Stimulated activated CD8-positive, alpha-beta memory T cell treated with anti-CD3 and anti-CD28 coated beads, Interleukin-15, amount 100 ng/mL, for 4 hours (primary cell): Measurements from ENCODE around the gene TM4SF5.

Source experiments
- DNase-seq, 2 donors: peaks; one replicate each; pipeline ENCODE4 v3.0.0-alpha.2; 2020; ENCODE audit warnings: low read depth in 2 of 2

Gene TM4SF5, protein sequence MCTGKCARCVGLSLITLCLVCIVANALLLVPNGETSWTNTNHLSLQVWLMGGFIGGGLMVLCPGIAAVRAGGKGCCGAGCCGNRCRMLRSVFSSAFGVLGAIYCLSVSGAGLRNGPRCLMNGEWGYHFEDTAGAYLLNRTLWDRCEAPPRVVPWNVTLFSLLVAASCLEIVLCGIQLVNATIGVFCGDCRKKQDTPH

DNA sequence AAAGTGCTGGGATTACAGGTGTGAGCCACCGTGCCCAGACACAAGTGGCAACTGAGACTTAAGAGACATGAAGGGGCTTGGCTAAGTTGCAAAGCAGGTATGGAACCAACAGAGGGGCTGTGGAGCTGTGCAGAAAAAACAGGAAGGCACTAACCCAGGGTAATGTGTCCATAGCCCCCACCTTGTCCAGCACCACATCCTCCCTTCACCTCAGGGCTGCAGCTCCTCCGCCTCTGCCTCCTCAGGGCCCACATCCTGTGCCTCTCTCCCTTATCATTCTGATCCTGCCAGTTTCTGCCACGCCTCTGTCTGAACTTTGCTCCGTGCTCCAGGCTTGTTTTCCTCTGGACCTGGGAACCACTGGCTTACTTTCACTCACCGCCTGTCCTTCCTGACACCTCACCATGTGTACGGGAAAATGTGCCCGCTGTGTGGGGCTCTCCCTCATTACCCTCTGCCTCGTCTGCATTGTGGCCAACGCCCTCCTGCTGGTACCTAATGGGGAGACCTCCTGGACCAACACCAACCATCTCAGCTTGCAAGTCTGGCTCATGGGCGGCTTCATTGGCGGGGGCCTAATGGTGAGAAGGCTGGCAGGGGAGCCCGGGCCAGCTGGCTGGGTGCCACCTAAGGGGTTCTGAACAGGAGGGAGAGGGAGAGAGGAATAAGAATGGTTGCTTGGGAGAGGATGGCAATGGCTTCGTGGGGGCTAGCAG, at the start of gene TM4SF5:
TSS of gene TM4SF5 (plus strand) at position 368 of the 716 bp plus-strand sequence. CDS start at position 405, 37 bp downstream.
- no peak for DNase-seq

DNA sequence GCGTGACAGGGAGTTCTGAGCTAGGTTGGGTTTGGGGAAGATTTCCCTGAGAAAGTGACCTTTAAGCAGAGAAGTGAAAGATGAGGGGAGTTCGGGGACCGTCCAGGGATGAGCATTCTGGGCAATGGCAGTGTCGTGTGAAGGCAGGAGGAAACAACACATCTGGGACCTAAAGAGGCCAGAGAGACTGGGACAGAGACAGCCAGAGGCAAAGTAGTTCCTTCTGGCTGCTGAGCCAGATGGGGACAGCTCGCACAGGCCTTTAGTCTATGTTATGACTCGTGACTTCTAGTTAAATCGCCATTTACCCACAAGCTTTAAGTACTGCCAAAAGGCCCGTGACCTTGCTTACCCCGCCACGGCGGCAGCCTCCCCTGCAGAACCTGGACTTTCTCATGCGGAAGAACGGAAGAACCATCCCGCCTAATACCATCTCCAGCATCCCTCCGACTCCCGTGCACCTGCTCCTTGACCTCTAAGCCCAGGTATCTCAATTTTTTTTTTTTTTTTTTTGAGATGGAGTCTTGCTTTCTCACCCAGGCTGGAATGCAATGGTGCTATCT, 48.9 kb upstream of the TM4SF5 start:
- no peak for DNase-seq

DNA sequence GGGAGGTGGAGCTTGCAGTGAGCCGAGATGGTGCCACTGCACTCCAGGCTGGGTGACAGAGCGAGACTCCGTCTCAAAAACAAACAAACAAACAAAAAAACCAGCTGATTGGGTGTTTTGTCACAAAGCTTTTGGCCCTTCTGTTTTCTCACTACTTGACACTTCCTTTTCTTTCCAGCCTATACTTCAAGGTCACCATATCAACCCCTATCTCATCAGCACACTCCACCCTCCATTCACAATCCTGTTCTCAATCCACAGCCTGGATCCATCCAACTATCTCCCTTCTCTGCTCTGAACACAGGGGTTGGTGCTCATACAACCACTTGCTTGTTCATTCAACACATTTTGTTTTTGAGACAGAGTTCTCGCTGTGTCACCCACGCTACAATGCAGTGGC, 47.0 kb upstream of the TM4SF5 start:
- DNase-seq: no peak

DNA sequence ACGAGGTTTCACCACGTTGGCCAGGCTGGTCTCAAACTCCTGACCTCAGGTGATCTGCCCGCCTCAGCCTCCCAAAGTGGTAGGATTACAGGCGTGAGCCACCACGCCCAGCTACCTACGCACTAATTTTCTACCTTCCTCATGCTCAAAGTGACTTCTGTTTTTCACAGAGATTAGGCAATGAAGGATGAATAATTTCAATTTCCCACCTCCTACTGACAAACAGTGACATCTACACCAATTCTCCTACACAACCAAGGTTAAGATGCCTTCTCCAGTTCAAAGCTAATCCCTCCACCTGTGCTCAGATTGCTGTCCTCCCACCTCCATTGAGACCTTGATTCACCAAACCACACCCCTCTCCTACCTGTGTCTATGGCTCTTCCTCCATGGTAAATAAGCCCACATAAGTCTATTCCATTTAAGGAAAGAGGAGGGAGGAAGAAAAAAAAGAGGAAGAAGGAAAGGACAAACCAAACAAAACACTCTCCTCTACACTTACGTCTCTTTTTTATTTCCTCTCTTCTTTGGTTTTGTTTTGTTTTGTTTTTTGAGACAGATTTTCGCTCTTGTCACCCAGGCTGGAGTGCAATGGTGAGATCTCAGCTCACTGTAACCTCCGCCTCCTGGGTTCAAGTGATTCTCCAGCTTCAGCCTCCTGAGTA, 45.9 kb upstream of the TM4SF5 start:
- no peak for DNase-seq

DNA sequence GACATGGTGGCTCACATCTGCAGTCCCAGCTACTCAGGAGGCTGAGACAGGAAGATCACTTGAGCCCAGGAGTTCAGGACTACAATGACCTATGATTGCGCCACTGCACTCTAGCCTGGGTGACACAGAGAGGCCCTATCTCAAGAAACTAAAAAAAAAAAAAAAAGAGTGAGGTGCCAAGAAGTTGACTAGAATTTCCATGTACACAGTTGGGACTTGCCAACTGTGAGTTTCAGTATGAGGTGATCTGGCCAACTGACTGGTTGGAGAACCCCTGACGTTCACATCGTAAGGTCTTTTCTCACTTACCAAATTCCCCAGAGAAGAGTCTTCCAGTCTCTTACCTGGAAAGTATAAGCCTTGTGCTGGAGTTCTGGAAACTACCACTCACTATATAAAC, 43.6 kb upstream of the TM4SF5 start:
- no peak for DNase-seq

DNA sequence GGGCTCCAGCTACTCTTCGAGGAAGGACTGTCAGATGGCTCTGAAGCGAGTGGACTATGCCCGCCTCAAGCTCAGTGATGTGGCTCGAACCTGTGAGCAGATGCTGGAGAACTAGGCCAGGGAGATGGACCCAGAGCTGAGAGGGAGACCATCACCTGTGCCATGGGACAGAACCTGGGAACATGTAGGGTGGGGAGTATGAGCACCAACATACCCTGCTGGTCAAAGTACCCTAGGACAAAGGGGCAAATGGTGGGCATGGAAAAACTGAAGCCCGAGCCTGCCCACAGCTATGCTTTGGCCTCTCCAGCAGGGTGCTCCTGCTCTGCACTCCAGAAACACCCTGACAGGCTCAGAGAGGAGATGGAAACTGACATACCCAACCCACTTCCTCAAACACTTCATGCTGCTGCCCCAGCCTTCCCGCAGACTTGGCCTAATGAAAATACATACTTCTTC, 38.6 kb upstream of the TM4SF5 start:
- no peak for DNase-seq

DNA sequence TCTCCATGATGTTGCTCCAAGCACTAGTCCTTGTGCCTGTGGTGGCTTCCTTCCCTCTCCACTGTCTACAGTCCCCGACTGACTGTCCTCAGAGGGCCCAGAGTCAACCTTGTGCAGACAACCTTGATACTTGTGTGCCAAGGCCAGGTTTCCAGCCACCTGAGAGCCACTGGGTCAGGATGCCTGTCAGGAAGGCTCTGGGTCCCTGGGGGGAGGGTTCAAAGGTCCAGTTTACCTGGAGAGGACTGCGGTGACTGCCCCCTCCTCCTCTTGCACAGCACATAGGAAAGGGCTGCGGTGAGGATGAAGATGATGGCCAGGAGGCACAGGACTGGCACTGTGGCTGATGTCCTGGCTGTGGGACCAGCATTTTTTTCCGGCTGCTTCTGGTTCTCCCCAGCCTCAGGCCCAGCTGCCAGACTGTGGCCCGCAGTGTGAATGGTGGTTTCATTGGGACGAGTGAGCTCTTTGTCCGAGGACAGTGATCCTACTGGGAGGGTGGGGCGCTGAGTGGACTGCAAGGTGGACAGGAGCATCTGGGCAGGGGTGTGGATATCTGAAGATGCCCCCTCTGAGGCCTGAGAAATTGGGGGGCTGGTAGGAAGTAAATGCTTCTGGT, 36.7 kb upstream of the TM4SF5 start:
- DNase-seq: no peak

DNA sequence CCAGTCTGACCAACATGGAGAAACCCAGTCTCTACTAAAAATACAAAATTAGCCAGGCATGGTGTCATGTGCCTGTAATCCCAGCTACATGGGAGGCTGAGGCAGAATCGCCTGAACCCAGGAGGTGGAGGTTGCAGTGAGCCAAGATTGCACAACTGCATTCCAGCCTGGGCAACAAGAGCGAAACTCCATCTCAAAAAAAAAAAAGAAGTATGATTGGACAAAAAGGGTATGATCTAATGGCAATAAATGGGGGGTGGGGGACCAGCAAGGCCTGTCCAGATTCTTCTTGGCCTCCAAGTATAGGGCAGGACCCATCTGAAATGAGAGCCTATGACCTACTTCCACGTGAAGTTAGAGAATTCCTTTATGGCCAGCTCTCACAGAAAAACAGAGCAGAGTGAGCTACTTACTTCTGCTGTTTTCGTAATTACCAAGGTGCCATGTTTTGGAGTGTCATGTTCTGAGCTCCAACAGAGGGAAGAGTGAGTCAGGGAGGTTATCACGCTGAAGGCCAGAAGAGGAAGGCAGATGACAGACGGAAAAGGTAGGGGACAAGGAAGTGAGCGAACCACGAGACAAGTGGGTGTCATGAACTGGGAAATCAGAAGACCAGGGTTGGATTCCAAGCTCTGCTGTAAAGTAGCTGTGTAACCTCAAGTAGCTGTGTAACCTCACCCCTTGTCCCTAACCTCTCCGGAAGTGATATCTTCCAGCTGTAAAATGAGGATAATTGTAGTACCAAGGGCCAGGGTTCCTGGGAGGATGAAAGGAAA, 35.6 kb upstream of the TM4SF5 start:
- DNase-seq: no peak

DNA sequence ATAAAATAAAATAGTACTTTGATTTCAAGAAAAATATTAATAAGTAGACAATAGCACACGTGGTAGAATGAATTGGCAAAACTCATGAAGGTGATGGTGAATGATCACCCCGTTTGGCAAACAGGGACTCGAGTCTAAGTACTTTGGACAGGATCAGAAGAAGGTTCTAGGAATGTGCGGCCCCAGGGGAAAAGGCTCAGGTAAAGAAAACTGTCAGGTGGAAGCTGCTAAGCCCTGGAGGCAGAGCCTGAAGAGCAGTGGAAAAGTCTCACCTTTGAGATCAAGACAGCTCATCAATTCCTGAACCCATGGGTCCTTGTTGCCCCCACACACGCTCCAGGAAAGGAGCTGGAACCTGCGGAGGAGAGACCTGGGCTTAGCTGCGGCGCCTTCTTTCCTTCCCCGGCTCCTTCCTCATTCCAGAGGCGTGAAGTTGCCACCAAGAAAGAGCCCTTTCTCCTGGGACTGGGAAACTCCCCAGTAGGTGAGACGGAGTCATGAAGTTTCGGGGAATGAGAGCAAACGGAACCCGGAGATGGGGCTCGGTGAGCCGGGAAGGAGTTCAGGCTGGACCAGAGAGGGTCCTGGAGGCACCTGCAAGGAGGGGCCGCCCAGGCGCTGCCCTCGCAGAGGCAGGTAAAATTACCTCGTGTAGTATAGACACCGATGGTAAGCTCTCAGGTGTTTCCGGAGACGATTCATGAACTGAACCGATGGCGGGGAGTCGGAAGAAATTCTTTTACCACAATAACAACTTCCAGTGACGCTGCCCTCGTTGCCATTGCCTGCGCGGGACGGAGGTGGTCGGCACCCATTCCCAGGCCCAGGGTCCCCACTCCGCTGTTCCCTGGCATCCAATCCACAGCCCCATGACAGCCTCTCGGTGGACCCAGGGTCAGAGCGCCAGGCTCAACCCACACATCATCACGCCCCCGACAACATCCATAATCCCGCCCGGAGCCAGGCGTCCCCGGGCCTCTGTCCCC, 33.3 kb upstream of the TM4SF5 start:
- no peak for DNase-seq

DNA sequence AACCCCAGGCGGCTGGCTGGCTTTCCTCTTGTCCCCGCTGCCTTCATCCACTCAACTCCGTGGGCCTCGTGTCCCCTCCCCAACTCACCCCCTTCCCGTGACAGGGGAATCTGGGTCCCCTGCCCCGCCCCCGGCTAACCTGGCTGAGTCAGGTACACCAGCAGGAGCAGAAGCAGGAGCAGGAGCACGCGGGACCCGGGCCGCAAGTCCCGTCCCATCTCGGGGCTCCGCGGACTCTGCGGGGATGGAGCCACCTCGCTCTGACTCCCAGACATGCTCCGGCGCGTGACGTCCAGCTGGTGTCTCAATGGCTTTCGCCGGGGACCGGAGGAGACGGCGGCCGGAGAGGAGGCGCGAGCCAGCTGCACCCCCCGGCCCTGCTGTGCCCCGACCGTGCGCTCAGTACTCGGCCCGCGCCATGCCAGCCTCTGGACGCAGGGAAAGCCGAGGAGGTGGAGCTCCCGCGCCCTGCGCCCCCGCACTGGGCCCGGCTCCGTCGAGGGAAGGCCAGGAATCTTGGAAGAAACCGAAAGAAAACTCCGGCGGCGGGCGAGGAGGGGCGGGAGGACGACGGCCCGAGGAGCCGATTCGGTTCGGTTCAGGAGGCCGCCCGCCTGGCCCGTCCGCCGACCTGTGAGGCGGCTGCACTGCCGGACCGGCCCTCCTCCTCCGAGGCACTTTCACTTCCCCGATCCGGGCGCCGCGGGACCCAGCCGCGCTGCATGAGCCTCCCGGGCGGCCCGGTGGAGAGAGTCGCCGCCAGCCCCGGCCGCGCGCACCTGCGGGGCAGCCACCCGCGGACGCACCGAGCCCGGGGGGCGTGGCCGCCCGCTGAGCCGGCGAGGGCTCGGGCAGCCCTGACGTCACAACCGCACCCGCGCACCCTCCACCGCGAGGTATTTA, 32.3 kb upstream of the TM4SF5 start, which contains the start of the genes CXCL16 and ZMYND15:
TSS of gene CXCL16 (minus strand) at position 807 of the 903 bp plus-strand sequence. CDS start at position 218, 589 bp downstream.
TSS of gene ZMYND15 (plus strand) at position 712 of the 903 bp plus-strand sequence. CDS start 716 bp downstream, outside the sequence.
- peak; percentile 20 to 43 for DNase-seq

DNA sequence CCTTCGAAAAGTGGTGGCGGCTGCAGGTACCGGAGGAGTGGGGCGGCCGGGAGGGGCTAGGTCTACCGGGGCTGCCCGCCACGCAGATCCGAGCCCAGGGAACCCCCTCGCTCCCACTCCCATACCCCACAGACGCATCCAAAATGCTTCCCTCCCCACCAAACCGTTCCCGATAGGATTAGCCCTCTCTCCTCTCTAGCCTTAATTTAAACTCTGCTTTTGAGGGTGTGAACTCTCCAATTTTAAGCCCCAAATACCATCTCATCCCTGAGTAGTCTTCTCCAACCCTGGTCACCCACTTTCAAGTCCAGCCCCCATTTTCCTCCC, 31.7 kb upstream of the TM4SF5 start:
- DNase-seq: no peak

DNA sequence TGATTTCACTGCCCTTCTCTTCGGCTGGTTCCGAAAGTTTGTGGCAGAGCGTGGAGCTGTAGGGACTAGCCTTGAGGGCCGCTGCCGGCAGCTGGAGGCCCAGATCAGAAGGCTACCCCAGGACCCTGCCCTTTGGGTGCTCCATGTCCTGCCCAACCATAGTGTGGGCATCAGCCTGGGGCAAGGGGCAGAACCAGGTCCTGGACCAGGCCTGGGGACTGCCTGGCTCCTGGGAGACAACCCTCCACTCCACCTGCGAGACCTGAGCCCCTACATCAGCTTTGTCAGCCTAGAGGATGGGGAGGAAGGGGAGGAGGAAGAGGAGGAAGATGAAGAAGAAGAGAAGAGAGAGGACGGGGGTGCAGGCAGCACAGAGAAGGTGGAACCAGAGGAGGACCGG, 31.1 kb upstream of the TM4SF5 start:
- no peak for DNase-seq

DNA sequence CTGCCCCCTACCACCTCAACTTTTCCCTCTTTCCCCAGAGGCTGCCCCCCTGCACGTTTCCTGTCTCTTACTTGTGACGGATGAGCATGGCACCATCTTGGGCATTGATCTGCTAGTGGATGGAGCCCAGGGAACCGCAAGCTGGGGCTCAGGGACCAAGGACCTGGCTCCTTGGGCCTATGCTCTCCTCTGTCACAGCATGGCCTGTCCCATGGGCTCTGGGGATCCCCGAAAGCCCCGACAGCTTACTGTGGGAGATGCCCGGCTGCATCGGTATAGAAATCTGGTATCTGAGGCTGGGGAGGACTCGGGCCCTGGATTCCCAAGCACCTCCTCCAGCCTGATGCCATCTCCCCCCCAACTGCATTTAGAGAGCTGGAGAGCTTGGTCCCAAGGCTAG, 30.1 kb upstream of the TM4SF5 start:
- no peak for DNase-seq

DNA sequence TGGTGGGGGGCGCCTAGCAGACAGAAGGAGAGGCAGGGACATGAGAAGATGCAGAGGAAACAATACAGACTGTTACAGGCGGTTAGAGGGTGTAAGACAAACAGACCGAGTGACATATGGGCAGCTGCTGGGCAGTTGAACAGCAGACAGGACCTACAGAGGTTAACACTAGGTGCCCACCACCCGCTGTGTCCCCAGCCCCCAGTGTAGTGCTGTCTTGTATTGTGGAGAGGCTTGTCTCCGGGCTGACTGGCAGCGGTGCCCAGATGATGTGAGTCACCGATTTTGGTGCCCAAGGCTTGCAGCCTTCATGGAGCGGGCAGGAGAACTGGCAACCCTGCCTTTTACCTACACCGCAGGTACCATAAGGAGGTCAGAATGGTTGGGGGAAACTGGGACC, 29.6 kb upstream of the TM4SF5 start:
- DNase-seq: no peak

DNA sequence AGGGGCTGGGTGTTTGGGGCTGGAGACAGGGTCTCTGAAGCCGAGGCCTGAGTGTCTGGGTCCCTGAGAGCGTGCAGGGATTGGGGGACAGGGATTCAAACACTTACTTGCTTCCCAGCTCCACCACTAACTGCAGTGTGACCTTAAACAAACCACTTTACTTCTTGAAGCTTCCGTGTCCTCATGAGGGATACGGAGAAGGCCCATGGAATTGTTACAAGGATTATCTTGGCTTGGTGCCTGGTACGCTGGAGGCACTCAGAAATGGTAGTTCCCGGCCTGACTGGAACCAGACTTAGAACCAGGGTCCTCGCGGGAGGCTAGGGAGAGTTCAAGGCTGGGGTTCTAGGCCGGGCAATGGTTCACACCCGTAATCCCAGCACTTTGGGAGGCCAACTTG, 29.1 kb upstream of the TM4SF5 start:
- DNase-seq: no peak

DNA sequence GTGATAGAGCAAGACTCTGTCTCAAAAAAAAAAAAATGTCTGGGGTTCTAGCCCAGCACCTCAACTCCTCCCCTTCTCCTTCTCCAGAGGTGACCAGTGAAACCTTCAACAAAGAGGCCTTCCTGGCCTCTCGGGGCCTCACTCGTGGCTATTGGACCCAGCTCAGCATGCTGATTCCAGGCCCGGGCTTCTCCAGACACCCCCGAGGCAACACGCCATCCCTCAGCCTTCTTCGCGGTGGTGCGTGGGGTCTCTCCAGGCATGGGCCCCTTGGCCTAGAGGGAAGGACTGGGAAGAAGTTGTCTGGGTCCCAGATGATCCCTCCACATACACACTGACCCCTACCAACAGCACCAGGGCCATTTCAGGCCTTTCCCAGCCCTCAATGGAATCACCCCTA, 28.5 kb upstream of the TM4SF5 start:
- DNase-seq: no peak

DNA sequence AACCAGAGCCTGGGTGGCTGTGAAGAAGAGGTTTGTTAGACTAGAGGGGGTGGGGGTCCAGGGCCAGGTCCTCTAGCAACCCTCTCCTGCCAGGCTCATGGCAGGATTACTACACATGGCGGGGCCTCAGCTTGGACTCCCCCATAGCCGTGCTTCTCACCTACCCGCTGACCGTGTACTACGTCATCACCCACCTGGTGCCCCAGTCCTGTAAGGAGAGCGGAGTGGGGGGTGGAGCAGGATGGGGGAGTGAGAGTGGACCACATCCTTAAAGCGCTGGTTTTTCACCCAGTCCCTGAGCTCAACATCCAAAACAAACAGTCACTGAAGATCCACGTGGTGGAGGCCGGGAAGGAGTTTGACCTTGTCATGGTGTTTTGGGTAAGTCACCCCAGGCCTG, 27.8 kb upstream of the TM4SF5 start:
- no peak for DNase-seq

DNA sequence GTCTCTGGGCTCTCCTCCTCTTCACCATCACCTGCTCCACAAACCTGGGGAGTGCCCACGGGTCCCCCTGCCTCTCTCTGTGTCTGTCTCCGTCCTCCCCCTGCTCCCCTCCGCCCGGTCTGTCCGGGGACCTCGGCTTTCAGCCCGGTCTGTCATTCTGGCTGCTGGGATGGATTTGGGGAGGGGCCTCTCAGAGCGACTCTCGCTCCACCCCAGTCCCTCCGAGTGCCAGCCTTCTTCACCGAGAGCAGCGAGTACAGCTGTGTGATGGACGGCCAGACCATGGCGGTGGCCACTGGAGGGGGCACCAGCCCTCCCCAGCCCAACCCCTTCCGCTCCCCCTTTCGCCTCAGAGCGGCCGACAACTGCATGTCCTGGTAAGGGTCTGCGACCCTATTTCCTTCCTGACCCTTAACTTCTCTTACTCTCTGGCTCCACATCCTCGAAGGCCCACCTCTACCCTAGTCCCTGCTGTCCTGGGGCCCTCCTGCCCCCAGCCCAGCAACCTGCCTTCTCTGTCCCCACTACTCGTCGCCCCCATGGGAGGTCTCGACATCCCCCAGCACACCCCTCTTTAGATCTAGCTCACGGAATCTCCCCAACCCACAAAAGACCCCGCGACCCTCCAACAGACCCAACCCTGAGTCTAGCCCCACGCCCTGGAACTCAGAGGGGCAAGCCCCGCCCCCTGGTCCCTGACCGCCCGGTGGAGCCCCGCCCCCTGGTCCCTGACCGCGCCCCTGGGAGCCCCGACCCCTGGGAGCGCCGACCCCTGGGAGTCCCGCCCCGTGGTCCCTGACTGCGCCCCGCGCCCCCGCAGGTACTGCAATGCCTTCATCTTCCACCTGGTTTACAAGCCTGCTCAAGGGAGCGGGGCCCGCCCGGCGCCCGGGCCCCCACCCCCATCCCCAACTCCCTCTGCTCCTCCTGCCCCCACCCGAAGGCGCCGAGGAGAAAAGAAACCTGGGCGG, 26.4 kb upstream of the TM4SF5 start:
- no peak for DNase-seq
